ENCODE results near the gene FN1.

GRCh38 chr2:215432759-215433594 lies 2.9 kb downstream of the FN1 start:
- no peak for TF ChIP-seq CTCF (IDR thresholded peaks at IDR 0.05)
- no peak for TF ChIP-seq EZH2 (IDR thresholded peaks at IDR 0.05; ENCODE audit: borderline replicate concordance, insufficient read depth, low read depth, low read length, poor library complexity, severe bottlenecking)
